Liver (tissue), 3 donors: ENCODE measurements around the gene CDH23.

ENCODE experiments used
- CTCF ChIP-seq: fragments of 150-350 bp; IDR thresholded peaks from 2 replicates; pipeline ENCODE4 v1.5.1; 2017; ENCODE audit warnings: improper control_type of control experiment, low read depth, low read length; ENCODE audit not compliant: missing input control
- EGR1 ChIP-seq, 2 donors: IDR thresholded peaks; 2 replicates each; pipeline ENCODE4 v1.6.1; 2016 to 2018; ENCODE audit warnings: antibody characterized with exemption in 2 of 2, low read depth in 2 of 2
- GABPA ChIP-seq, 2 donors: IDR thresholded peaks in 1 of 2; conservative IDR thresholded peaks in 1 of 2; 2 replicates each; pipeline ENCODE4 v1.6.1; 2016; ENCODE audit warnings: antibody characterized with exemption in 2 of 2, mild to moderate bottlenecking in 1 of 2, moderate library complexity in 1 of 2
- JUND ChIP-seq, 2 donors: IDR thresholded peaks; 2 replicates each; pipeline ENCODE4 v1.6.1; 2016; ENCODE audit warnings: antibody characterized with exemption in 2 of 2
- NR2F2 ChIP-seq: IDR thresholded peaks from 2 replicates; pipeline ENCODE4 v1.6.1; 2016; ENCODE audit warnings: antibody characterized with exemption
- RAD21 ChIP-seq, 2 donors: IDR thresholded peaks; 2 replicates each; pipeline ENCODE4 v1.6.1; 2016; ENCODE audit warnings: antibody characterized with exemption in 2 of 2, mild to moderate bottlenecking in 2 of 2
- REST ChIP-seq: IDR thresholded peaks from 2 replicates; pipeline ENCODE4 v1.6.1; 2016; ENCODE audit warnings: antibody characterized with exemption, mild to moderate bottlenecking
- SP1 ChIP-seq: IDR thresholded peaks from 2 replicates; pipeline ENCODE4 v1.6.1; 2018; ENCODE audit warnings: antibody characterized with exemption, mild to moderate bottlenecking
- donor health status: healthy.
- donor health status: healthy.

GRCh38 chr10:71854031-71854430 is 457.3 kb downstream of the CDH23 start:
- TF ChIP-seq RAD21 (IDR thresholded peaks at IDR 0.05) (no peak), CTCF (no peak), REST (no peak), GABPA (IDR thresholded peaks at IDR 0.05 in 1 of 2, conservative IDR thresholded peaks at IDR 0.05 in 1 of 2) (no peak), SP1 (no peak), JUND (IDR thresholded peaks at IDR 0.05) (no peak), NR2F2 (no peak), EGR1 (IDR thresholded peaks at IDR 0.05; ENCODE audit: low read depth in 2 of 2) (no peak)
